Measurements from ENCODE around the gene GABARAP.
A peak's percentile ranks its signal among the peaks of the same experiment; 100 is the strongest.

The GABARAP gene

DNA sequence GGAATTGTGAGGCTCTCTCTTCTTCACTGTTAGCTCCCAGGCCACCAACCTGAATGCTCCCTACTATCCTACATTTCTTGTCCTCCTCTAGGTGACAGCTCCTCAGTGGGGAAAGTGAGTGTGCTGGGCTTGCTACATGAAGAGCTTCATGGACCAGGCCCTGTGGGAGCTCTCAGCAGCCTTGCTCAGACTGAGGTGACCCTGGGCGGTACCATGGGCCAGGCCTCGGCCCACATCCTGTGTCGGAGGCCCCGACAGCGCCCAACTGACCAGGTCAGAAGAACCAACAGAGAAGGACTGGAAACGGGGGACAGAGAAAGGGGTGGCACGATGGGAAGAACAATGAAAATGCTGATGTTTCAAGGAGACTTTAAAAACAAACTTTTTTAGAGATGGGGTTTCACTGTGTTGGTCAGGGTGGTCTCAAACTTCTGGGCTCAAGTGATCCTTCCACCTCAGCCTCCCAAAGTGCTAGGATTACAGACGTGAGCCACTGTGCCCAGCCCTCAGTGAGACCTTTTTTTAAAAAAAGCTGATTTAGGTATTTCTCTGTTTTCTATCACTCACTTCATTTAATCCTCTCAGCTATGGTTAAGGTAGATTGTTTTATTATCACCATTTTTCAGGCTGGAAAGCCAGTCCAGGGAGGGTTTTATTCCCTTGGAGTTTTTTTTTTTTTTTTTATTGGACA lies 14.7 kb upstream of the GABARAP start:
- Histone ChIP-seq H2AFZ (ENCODE audit: low read depth, low read length) (no peak overlapping the region), H3K18ac (ENCODE audit: low read depth in 1 of 2, low read length in 2 of 2) (no peak overlapping the region), H3K27me3 (ENCODE audit: control insufficient read depth in 1 of 2, insufficient read depth in 1 of 2, low read length in 2 of 2) (peaks cover 4 to 8% of the 10 kb centered on the region in 2 experiments), H3K4me2 (ENCODE audit: low read length, poor library complexity, severe bottlenecking) (no peak overlapping the region), H3K27ac (ENCODE audit: low read length, poor library complexity, severe bottlenecking) (no peak overlapping the region), H3K14ac (ENCODE audit: low read length in 2 of 2) (no peak overlapping the region), H3K4ac (ENCODE audit: low read depth in 1 of 2, low read length in 2 of 2) (no peak overlapping the region), H2AK5ac (ENCODE audit: low read length, severe bottlenecking) (no peak overlapping the region), H3K23ac (ENCODE audit: low read length in 2 of 2) (no peak overlapping the region), H3K4me3 (ENCODE audit: insufficient read depth in 1 of 2, low read depth in 1 of 2, low read length in 2 of 2) (no peak overlapping the region), H3K9me3 (ENCODE audit: control insufficient read depth, low read length) (no peaks in the 10 kb centered on the region), H2BK120ac (ENCODE audit: low read depth, low read length) (no peak overlapping the region), H3K4me1 (ENCODE audit: control insufficient read depth, insufficient read depth, low read depth, low read length) (peaks cover 12% of the 10 kb centered on the region), H2BK15ac (ENCODE audit: low read depth, poor library complexity, severe bottlenecking) (no peak overlapping the region), H3K36me3 (ENCODE audit: control insufficient read depth in 1 of 2, insufficient read depth in 2 of 2, low read depth in 1 of 2, low read length in 2 of 2) (peaks cover 45 to 54% of the 10 kb centered on the region in 2 experiments), H4K91ac (ENCODE audit: low read length) (no peak overlapping the region), H2BK5ac (ENCODE audit: low read depth, low read length, poor library complexity, severe bottlenecking) (no peak overlapping the region), H4K8ac (ENCODE audit: low read length) (no peak overlapping the region), H3K79me1 (replicated peaks; ENCODE audit: low read length, poor library complexity, severe bottlenecking) (peaks cover 14% of the 10 kb centered on the region), H2BK12ac (ENCODE audit: low read length in 2 of 2) (no peak overlapping the region), H3K9ac (ENCODE audit: low read length) (no peak overlapping the region)
- no peak for DNase-seq
- WGBS, result 98% methylated on average over 7 of the region's 8 CpGs

DNA sequence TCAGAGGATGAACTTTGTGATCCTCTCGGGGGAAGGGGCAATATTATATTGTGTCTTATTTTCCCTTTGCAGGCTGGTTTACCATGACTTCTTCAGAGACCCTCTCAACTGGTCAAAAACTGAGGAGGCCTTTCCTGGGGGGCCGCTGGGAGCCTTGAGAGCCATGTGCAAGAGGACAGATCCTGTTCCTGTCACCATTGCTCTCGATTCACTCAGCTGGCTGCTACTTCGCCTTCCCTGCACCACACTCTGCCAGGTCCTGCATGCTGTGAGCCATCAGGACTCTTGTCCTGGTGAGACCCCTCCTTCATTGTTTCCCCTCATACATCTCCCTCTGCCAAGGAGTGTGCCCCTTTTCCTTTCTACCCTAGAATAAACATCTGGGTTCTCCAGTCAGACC lies 12.3 kb upstream of the GABARAP start:
- no peak overlapping the region for H3K9ac ChIP-seq (ENCODE audit: low read length)
- no peak overlapping the region for H2BK5ac ChIP-seq (ENCODE audit: low read depth, low read length, poor library complexity, severe bottlenecking)
- H3K14ac ChIP-seq (ENCODE audit: low read length in 2 of 2), result no peak overlapping the region
- H4K91ac ChIP-seq (ENCODE audit: low read length), result no peak overlapping the region
- DNase-seq, result no peak
- no peak overlapping the region for H4K8ac ChIP-seq (ENCODE audit: low read length)
- peaks cover 8% of the 10 kb centered on the region for H3K4me1 ChIP-seq (ENCODE audit: control insufficient read depth, insufficient read depth, low read depth, low read length)
- H3K9me3 ChIP-seq (ENCODE audit: control insufficient read depth, low read length), result no peaks in the 10 kb centered on the region
- H2BK120ac ChIP-seq (ENCODE audit: low read depth, low read length), result no peak overlapping the region
- 95% methylated on average over 4 of the region's 4 CpGs for WGBS
- no peak overlapping the region for H2AK5ac ChIP-seq (ENCODE audit: low read length, severe bottlenecking)
- peaks cover 14% of the 10 kb centered on the region for H3K79me1 ChIP-seq (replicated peaks; ENCODE audit: low read length, poor library complexity, severe bottlenecking)
- H3K4me3 ChIP-seq (ENCODE audit: insufficient read depth in 1 of 2, low read depth in 1 of 2, low read length in 2 of 2), result no peak overlapping the region
- H2BK12ac ChIP-seq (ENCODE audit: low read length in 2 of 2), result no peak overlapping the region
- H2AFZ ChIP-seq (ENCODE audit: low read depth, low read length), result no peak overlapping the region
- peaks cover 39 to 52% of the 10 kb centered on the region in 2 experiments for H3K36me3 ChIP-seq (ENCODE audit: control insufficient read depth in 1 of 2, insufficient read depth in 2 of 2, low read depth in 1 of 2, low read length in 2 of 2)
- no peak overlapping the region for H2BK15ac ChIP-seq (ENCODE audit: low read depth, poor library complexity, severe bottlenecking)
- no peak overlapping the region for H3K23ac ChIP-seq (ENCODE audit: low read length in 2 of 2)
- no peak overlapping the region for H3K4ac ChIP-seq (ENCODE audit: low read depth in 1 of 2, low read length in 2 of 2)
- no peak overlapping the region for H3K27ac ChIP-seq (ENCODE audit: low read length, poor library complexity, severe bottlenecking)
- no peak overlapping the region for H3K18ac ChIP-seq (ENCODE audit: low read depth in 1 of 2, low read length in 2 of 2)
- H3K4me2 ChIP-seq (ENCODE audit: low read length, poor library complexity, severe bottlenecking), result no peak overlapping the region
- no peaks in the 10 kb centered on the region for H3K27me3 ChIP-seq (ENCODE audit: control insufficient read depth in 1 of 2, insufficient read depth in 1 of 2, low read length in 2 of 2)

DNA sequence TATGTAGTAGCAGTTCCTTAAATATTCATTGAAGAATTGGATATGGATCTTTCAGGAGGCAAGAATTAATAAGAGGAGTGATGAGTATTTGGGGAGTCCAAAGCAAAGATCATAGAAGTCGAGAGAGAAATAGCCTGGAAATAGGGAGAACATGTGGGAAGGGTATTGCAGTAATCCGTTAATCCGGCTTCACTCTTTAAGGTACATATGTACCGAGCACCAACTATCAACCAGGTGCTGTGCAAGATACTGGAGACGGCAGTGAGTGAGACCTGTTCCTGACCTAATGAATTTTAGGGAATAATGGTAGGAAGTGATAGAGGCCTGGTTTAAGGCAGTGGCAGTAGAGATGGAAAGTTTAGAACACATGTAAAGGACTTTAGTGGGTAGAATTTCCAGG lies 10.8 kb upstream of the GABARAP start:
- no peak overlapping the region for H3K4ac ChIP-seq (ENCODE audit: low read depth in 1 of 2, low read length in 2 of 2)
- peak overlapping the region; percentile 85 for H3K4me2 ChIP-seq (ENCODE audit: low read length, poor library complexity, severe bottlenecking)
- no peak overlapping the region for H2BK15ac ChIP-seq (ENCODE audit: low read depth, poor library complexity, severe bottlenecking)
- H3K18ac ChIP-seq (ENCODE audit: low read depth in 1 of 2, low read length in 2 of 2), result no peak overlapping the region
- H3K9me3 ChIP-seq (ENCODE audit: control insufficient read depth, low read length), result no peaks in the 10 kb centered on the region
- H3K4me3 ChIP-seq (ENCODE audit: insufficient read depth in 1 of 2, low read depth in 1 of 2, low read length in 2 of 2), result peak overlapping the region in 1 of 2 experiments; percentile 90
- no peak overlapping the region for H2BK5ac ChIP-seq (ENCODE audit: low read depth, low read length, poor library complexity, severe bottlenecking)
- H3K23ac ChIP-seq (ENCODE audit: low read length in 2 of 2), result no peak overlapping the region
- H3K4me1 ChIP-seq (ENCODE audit: control insufficient read depth, insufficient read depth, low read depth, low read length), result peaks cover 15% of the 10 kb centered on the region
- no peak overlapping the region for H3K14ac ChIP-seq (ENCODE audit: low read length in 2 of 2)
- peaks cover 29 to 39% of the 10 kb centered on the region in 2 experiments for H3K36me3 ChIP-seq (ENCODE audit: control insufficient read depth in 1 of 2, insufficient read depth in 2 of 2, low read depth in 1 of 2, low read length in 2 of 2)
- peak overlapping the region; percentile 49 for H2AK5ac ChIP-seq (ENCODE audit: low read length, severe bottlenecking)
- H3K27ac ChIP-seq (ENCODE audit: low read length, poor library complexity, severe bottlenecking), result no peak overlapping the region
- H2BK12ac ChIP-seq (ENCODE audit: low read length in 2 of 2), result no peak overlapping the region
- H4K8ac ChIP-seq (ENCODE audit: low read length), result no peak overlapping the region
- DNase-seq, result no peak
- H3K9ac ChIP-seq (ENCODE audit: low read length), result peak overlapping the region; percentile 97
- no peaks in the 10 kb centered on the region for H3K27me3 ChIP-seq (ENCODE audit: control insufficient read depth in 1 of 2, insufficient read depth in 1 of 2, low read length in 2 of 2)
- H2BK120ac ChIP-seq (ENCODE audit: low read depth, low read length), result no peak overlapping the region
- WGBS, result 93% methylated on average over 5 of the region's 5 CpGs
- H4K91ac ChIP-seq (ENCODE audit: low read length), result no peak overlapping the region
- H3K79me1 ChIP-seq (replicated peaks; ENCODE audit: low read length, poor library complexity, severe bottlenecking), result peaks cover 14% of the 10 kb centered on the region
- H2AFZ ChIP-seq (ENCODE audit: low read depth, low read length), result no peak overlapping the region

DNA sequence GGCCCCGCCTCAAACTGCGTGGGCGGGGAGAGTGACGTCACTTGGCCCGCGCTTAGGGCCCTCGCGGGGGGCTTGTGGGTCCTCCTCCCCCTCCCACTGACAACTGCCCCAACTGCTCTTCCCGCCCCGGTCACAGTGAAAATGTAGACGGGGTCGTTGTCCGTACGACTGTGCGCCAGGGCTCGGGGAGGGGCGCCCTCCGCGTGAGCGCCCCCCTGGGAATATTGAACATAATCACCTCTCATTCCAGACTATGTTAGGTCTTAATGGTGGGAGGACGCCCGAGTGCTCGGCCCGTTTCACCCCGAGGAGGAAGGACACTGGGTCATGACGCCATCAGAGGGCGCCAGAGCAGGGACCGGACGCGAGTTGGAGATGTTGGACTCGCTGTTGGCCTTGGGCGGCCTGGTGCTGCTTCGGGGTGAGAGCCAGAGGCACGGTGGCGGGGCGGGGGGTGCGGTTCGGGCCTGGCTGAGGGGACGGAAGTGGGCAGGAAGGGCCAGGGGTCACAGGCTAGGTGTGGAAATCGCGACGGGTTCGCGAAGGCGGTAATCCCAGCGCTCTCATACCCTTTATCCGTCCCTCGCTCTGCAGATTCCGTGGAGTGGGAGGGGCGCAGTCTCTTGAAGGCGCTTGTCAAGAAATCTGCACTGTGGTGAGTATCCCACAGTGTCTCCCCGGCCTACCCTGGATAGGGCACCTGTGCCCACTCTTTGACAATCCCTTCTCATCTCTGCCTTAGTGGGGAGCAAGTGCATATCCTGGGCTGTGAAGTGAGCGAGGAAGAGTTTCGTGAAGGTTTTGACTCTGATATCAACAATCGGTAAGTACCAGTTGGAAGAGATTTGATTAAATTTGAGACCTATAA lies 10.2 kb upstream of the GABARAP start, which contains the start of gene ELP5:
ELP5 (plus strand) TSS at position 40 of the 868 bp plus-strand sequence; CDS start at position 376, 336 bp downstream.
- 4% methylated on average over 43 of the region's 55 CpGs for WGBS
- H3K4ac ChIP-seq (ENCODE audit: low read depth in 1 of 2, low read length in 2 of 2), result peak within 1 kb of the TSS; percentile 73 to 97

More for the DNA sequence above, 10.2 kb upstream of the GABARAP start, which contains the start of gene ELP5:
- H2BK5ac ChIP-seq (ENCODE audit: low read depth, low read length, poor library complexity, severe bottlenecking), result peak within 1 kb of the TSS; percentile 97
- H4K8ac ChIP-seq (ENCODE audit: low read length), result peak within 1 kb of the TSS; percentile 96
- peak; percentile 97 for DNase-seq
- peak within 1 kb of the TSS; percentile 97 for H4K91ac ChIP-seq (ENCODE audit: low read length)
- H3K27ac ChIP-seq (ENCODE audit: low read length, poor library complexity, severe bottlenecking), result peak within 1 kb of the TSS; percentile 99
- H3K36me3 ChIP-seq (ENCODE audit: control insufficient read depth in 1 of 2, insufficient read depth in 2 of 2, low read depth in 1 of 2, low read length in 2 of 2), result peaks cover 25 to 33% of the 10 kb centered on the region in 2 experiments
- peak within 1 kb of the TSS; percentile 91 for H2AFZ ChIP-seq (ENCODE audit: low read depth, low read length)
- H2AK5ac ChIP-seq (ENCODE audit: low read length, severe bottlenecking), result no peak within 1 kb of the TSS
- H3K9ac ChIP-seq (ENCODE audit: low read length), result peak within 1 kb of the TSS; percentile 97
- H2BK12ac ChIP-seq (ENCODE audit: low read length in 2 of 2), result peak within 1 kb of the TSS in 1 of 2 experiments; percentile 65
- peaks cover 15% of the 10 kb centered on the region for H3K4me1 ChIP-seq (ENCODE audit: control insufficient read depth, insufficient read depth, low read depth, low read length)
- peak within 1 kb of the TSS in 1 of 2 experiments; percentile 93 for H3K14ac ChIP-seq (ENCODE audit: low read length in 2 of 2)
- H3K4me2 ChIP-seq (ENCODE audit: low read length, poor library complexity, severe bottlenecking), result peak within 1 kb of the TSS; percentile 93
- peak within 1 kb of the TSS in 1 of 2 experiments; percentile 72 for H3K23ac ChIP-seq (ENCODE audit: low read length in 2 of 2)
- peak within 1 kb of the TSS; percentile 95 to 98 for H3K18ac ChIP-seq (ENCODE audit: low read depth in 1 of 2, low read length in 2 of 2)
- peak within 1 kb of the TSS; percentile 96 for H2BK120ac ChIP-seq (ENCODE audit: low read depth, low read length)
- no peaks in the 10 kb centered on the region for H3K9me3 ChIP-seq (ENCODE audit: control insufficient read depth, low read length)
- peak within 1 kb of the TSS; percentile 90 for H3K4me3 ChIP-seq (ENCODE audit: insufficient read depth in 1 of 2, low read depth in 1 of 2, low read length in 2 of 2)
- peaks cover 14% of the 10 kb centered on the region for H3K79me1 ChIP-seq (replicated peaks; ENCODE audit: low read length, poor library complexity, severe bottlenecking)
- peak within 1 kb of the TSS; percentile 92 for H2BK15ac ChIP-seq (ENCODE audit: low read depth, poor library complexity, severe bottlenecking)
- H3K27me3 ChIP-seq (ENCODE audit: control insufficient read depth in 1 of 2, insufficient read depth in 1 of 2, low read length in 2 of 2), result no peaks in the 10 kb centered on the region
